Measurements from ENCODE around the gene MZT2B. TPM values are rescaled to one million over a fixed set of nuclear protein-coding genes. Genes with fewer than 3 reads are reported as not detected.
"Not testable (repeated sequence)": the region's sequence is repeated elsewhere in the genome, so short reads cannot be mapped to it uniquely, and the experiment has no call there.

The MZT2B gene
- total and polyA plus RNA-seq, 11 donors = 269 to 623 (median 360) TPM

DNA sequence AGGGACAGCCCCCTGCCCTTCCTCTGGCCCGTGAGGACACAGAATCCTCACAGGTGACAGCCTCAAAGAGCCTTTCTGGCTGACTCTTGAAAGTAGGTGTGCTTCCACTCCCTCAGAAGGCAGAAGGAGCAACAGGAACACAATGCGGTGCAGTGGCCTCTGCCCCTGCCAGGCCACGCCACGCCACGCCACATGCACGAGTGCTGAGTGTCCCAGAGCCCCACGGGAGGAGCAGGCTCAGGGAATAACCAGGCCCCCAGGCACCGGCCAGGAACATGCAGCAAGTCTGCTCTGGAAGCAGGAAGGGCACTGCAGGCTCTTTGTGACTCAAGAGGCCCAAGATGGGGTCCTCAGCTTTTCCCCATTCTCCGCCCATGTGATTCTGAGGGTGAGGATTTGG is 19.1 kb upstream of the MZT2B start:
- 93 to 100% (median 97%) methylated on average over 2 to 9 of the region's 9 CpGs for WGBS, 4 donors
- intact Hi-C loops (cut with DNase I) = no loop called here
- Histone ChIP-seq H3K4me1 (peaks cover 0 to 9% (median 0%) of the 10 kb centered on the region in 12 donors), H3K9me3 (no peaks in the 10 kb centered on the region), H3K36me3 (peaks cover 0 to 73% (median 59%) of the 10 kb centered on the region in 9 donors), H3K27me3 (no peaks in the 10 kb centered on the region), H3K4me3 (no peak overlapping the region), H3K27ac (no peak overlapping the region)
- ATAC-seq (no peak), DNase-seq (no peak)
- no peak for TF ChIP-seq POLR2A (IDR thresholded peaks at IDR 0.05)
- TF ChIP-seq CTCF (IDR thresholded peaks at IDR 0.05) = no peak

DNA sequence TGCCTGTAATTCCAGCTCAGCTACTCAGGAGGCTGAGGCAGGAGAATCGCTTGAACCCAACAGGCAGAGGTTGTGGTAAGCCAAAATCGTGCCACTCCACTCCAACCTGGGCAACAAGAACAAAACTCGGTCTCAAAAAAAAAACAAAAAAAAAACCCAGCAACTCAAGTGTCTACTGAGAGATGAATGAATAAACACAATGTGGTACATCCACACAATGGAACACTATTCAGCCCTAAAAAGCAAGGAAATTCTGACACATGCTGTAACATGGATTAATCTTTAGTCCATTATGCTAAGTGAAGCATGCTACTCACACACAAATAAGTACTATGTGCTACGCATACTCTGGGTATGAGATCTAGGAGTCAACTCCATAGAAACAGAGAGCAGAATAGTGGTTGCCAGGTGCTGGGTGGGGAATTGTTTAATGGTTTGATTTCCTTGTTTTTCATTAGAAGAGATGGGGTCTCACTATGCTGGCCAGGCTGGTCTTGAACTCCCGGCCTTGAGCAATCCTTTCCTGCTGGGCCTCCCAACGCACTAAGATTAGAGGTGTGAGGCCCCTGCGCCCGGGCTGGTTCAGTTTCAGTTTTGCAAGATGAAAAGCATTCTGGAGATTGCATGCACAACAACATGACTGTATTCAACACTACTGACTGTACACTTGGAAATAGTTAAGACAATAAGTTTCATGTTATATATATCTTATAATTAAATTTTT is 16.6 kb upstream of the MZT2B start:
- Histone ChIP-seq H3K27ac (no peak overlapping the region), H3K36me3 (peaks cover 0 to 82% (median 77%) of the 10 kb centered on the region in 9 donors), H3K4me1 (peaks cover 0 to 7% (median 0%) of the 10 kb centered on the region in 12 donors), H3K27me3 (no peaks in the 10 kb centered on the region), H3K9me3 (no peaks in the 10 kb centered on the region), H3K4me3 (no peak overlapping the region)
- TF ChIP-seq CTCF (IDR thresholded peaks at IDR 0.05) = no peak
- TF ChIP-seq POLR2A (IDR thresholded peaks at IDR 0.05) = no peak
- no peak for ATAC-seq
- no peak for DNase-seq
- intact Hi-C loops (cut with DNase I) = no loop called here
- 95 to 98% (median 97%) methylated on average over 8 of the region's 8 CpGs for WGBS, 4 donors

DNA sequence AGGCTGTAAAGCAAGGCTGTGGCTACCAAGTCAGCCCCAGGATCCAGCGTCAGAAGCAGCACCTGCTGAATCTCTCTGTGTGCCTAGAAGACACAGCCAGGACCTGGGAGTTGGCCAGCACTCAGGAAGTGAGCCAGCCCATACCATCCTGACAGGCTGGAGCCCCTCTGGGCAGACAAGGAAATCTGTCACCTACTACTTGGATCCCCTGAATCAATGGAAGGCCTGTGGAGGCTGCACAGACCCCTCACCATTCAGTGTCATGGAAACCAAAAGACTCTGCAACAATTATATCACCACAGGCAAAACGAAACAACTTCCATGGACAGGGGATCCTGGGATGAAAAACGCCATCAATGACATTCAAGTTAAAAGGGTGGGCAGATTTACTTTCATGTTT is 15.5 kb upstream of the MZT2B start:
- H3K4me3 ChIP-seq; DNase-seq; H3K27me3 ChIP-seq; H3K9me3 ChIP-seq; intact Hi-C loops (cut with DNase I); ATAC-seq; H3K4me1 ChIP-seq; H3K27ac ChIP-seq: not testable (repeated sequence)
- H3K36me3 ChIP-seq = peaks cover 0 to 91% (median 88%) of the 10 kb centered on the region in 9 donors
- 77 to 89% (median 80%) methylated on average over 3 of the region's 3 CpGs for WGBS, 4 donors

GRCh38 chr2:130169163-130169562 is 12.9 kb upstream of the MZT2B start:
- H3K27ac ChIP-seq; H3K4me3 ChIP-seq; intact Hi-C loops (cut with DNase I); H3K4me1 ChIP-seq; ATAC-seq; DNase-seq; H3K27me3 ChIP-seq; H3K9me3 ChIP-seq: not testable (repeated sequence)
- H3K36me3 ChIP-seq = peaks cover 0 to 98% (median 89%) of the 10 kb centered on the region in 9 donors
- WGBS, 4 donors = 92 to 96% (median 94%) methylated on average over 3 of the region's 3 CpGs

DNA sequence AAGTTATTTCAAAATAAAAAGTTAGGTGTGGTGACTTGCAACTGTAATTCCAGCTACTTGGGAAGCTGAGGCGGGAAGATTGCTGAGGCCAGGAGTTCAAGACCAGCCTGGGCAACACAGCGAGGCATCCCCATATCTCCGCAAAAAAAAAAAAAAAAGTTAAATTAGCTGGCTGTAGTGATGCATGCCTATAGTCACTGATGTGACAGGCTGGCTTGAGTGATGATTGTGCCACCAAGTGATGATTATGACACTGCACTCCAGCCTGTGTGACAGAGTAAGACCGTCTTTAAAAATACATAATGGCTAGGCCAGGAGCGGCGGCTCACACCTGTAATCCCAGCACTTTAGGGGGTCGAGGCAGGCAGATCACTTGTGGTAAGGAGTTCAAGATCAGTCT is 12.2 kb upstream of the MZT2B start:
- peaks cover 0 to 97% (median 88%) of the 10 kb centered on the region in 9 donors for H3K36me3 ChIP-seq
- no peak for DNase-seq
- TF ChIP-seq CTCF (IDR thresholded peaks at IDR 0.05) = no peak
- no peak for TF ChIP-seq POLR2A (IDR thresholded peaks at IDR 0.05)
- H3K4me1 ChIP-seq = peaks cover 0 to 4% (median 0%) of the 10 kb centered on the region in 12 donors
- intact Hi-C loops (cut with DNase I) = no loop called here
- H3K9me3 ChIP-seq = no peaks in the 10 kb centered on the region
- no peaks in the 10 kb centered on the region for H3K27me3 ChIP-seq
- WGBS, 4 donors = 90 to 98% (median 92%) methylated on average over 7 of the region's 7 CpGs
- ATAC-seq = no peak
- no peak overlapping the region for H3K4me3 ChIP-seq
- no peak overlapping the region for H3K27ac ChIP-seq

DNA sequence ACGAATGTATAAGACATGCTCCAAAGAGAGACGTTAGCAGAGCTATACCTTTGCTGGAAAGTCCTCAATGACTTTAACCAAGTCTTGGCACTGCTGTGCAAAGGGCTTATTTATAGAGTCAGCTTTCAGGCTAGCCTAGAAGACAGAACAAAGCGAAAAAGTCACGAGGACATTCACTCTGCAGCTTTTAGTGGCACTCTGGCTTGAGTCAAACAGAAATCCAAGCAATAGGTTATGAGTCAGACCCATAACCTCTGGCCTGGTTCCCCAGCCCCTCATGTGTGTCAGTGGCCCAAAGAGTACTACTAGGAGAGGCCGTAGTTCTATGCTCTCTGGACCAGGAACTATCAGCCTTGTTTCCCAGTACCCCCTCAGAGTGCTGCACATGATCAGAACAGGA is 7.2 kb upstream of the MZT2B start:
- H3K27me3 ChIP-seq; H3K9me3 ChIP-seq; H3K4me1 ChIP-seq; H3K4me3 ChIP-seq; intact Hi-C loops (cut with DNase I): not testable (repeated sequence)
- 55 to 66% (median 61%) methylated on average over 4 to 5 of the region's 5 CpGs for WGBS, 4 donors
- Histone ChIP-seq H3K36me3 (peaks cover 0 to 66% (median 53%) of the 10 kb centered on the region in 9 donors), H3K27ac (peak overlapping the region in 10 of 12 donors; percentile 43 to 71 (median 61))
- peak in 1 of 5 donors; percentile 47 for DNase-seq
- peak; percentile 89 to 90 (median 90) for ATAC-seq

GRCh38 chr2:130180404-130181324 is 1.4 kb upstream of the MZT2B start:
- intact Hi-C loops (cut with DNase I) = loop anchor here in 8 of 10 donors (2.0 to 10.0 kb wide), 4 partner anchors 152 to 162 kb away; partner anchors contain the start of gene IMP4 (in 1 of the 8)
- 23 to 29% (median 25%) methylated on average over 38 of the region's 38 CpGs for WGBS, 4 donors
- DNase-seq, H3K9me3 ChIP-seq, H3K27me3 ChIP-seq, ATAC-seq: not testable (repeated sequence)
- Histone ChIP-seq H3K4me3 (peak overlapping the region; percentile 59 to 100 (median 88)), H3K27ac (peak overlapping the region in 11 of 12 donors; percentile 83 to 98 (median 96)), H3K36me3 (peaks cover 0 to 11% (median 8%) of the 10 kb centered on the region in 9 donors), H3K4me1 (peaks cover 6 to 27% (median 20%) of the 10 kb centered on the region in 12 donors)

Measured in heart left ventricle (tissue), 16 donors.